TTC549 (cell line): ENCODE data around the gene CPNE7.
"Not testable (repeated sequence)": the region's sequence is repeated elsewhere in the genome, so short reads cannot be mapped to it uniquely, and the experiment has no call there.

ENCODE experiments used
- FAIRE-seq: peaks from 2 replicates; lab custom pipeline; 2012; peaks lifted over from hg19 to GRCh38; lab: Jason Lieb, UNC

The CPNE7 gene

GRCh38 chr16:89583895-89584644, 8.5 kb downstream of the CPNE7 start:
- no peak for FAIRE-seq

- no peak for FAIRE-seq
Observed at GRCh38 chr16:89584768-89585549, 9.4 kb downstream of the CPNE7 start.

GRCh38 chr16:89586218-89586617, 10.7 kb downstream of the CPNE7 start:
- FAIRE-seq = no peak

DNA sequence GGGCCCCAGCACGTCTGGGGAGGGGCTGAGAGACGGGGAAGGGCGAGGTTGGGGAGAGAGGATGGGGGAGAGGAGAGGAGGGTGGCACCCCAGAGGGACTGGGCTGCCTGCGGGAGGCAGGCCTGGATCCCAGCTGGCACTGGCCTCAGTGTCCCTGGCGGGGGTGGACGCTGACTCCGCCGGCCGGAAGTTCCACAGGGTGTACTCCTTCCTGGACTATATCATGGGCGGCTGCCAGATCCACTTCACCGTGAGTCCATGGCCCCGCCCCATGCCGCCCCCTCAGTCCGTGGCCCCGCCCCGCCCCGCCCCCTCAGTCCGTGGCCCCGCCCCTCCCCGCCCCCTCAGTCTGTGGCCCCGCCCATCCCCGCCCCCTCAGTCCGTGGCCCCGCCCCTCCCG, 11.3 kb downstream of the CPNE7 start:
- no peak for FAIRE-seq

DNA sequence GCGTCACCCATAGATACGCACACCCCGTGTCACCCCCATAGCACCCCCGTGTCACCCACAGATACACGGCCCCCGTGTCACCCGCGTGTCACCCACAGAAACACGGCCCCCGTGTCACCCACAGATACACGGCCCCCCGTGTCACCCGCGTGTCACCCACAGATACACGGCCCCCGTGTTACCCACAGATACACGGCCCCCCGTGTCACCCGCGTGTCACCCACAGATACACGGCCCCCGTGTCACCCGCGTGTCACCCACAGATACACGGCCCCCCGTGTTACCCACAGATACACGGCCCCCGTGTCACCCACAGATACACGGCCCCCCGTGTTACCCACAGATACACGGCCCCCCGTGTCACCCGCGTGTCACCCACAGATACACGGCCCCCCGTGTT, 12.1 kb downstream of the CPNE7 start:
- not testable (repeated sequence) for FAIRE-seq

- FAIRE-seq = no peak
Observed at GRCh38 chr16:89588413-89589109, 13.0 kb downstream of the CPNE7 start.

- FAIRE-seq = no peak
Observed at GRCh38 chr16:89589241-89589926, 13.8 kb downstream of the CPNE7 start.

- FAIRE-seq = no peak
Observed at GRCh38 chr16:89593841-89594240, 18.3 kb downstream of the CPNE7 start.

- FAIRE-seq = no peak
Observed at GRCh38 chr16:89595330-89596060, 19.9 kb downstream of the CPNE7 start.

DNA sequence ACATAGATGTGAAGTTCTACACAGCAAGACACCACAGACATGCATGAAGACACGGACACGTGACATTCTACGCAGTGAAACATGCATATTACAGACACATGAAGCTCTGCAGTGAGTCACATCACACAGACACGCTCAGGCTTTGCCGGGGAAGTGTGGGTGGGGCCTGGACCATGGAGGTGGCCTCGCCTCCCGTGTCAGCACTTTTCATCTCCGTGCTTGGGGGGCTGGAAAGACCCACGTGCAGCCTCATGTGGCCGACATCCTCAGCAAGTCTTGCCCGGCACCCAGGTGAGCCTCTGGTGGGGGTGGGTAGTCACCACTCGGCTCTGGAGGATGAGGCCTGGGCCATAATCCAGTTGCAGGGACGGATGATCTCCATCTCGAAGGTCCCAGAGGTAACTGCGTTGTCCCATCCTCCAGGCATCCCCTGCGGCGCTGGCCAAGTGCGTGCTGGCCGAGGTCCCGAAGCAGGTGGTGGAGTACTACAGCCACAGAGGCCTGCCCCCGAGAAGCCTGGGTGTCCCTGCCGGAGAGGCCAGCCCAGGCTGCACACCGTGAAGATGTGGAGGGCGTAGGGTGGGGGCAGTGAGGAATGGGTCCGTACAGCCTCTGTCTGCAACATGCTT, 20.6 kb downstream of the CPNE7 start:
- no peak for FAIRE-seq

DNA sequence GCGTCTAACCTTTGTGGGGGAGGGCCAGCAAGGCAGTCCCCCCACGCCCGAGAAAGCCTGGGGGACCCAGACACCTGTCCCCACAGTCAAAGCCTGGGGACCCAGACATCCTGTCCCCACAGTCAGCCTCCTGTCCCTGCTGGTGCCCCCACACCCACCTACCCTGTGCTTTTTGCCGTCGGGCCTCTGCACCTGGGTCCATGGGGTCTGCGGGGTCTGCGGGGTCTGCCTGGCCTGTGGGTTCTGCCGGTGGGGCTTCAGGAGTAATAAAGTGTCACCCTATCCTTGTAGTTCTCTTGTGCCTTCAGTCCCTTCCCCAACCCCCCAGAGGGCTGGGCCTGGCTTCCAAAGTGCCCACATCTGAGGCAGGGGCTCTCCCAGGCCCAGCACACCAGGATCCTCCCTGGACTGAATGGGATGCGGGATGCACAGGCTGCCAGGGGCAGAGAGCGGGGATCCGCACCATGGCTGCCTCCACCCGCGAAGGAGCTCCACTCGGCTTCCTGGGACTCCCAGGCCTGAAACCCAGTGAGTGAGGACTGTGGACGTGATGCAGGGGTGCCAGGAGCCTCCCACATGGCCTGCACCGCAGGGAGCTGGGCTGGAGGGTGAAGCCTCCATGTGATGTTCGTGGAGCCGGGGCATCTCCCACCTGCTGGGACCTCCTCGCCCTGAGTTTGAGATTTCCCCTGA, 21.5 kb downstream of the CPNE7 start:
- no peak for FAIRE-seq

DNA sequence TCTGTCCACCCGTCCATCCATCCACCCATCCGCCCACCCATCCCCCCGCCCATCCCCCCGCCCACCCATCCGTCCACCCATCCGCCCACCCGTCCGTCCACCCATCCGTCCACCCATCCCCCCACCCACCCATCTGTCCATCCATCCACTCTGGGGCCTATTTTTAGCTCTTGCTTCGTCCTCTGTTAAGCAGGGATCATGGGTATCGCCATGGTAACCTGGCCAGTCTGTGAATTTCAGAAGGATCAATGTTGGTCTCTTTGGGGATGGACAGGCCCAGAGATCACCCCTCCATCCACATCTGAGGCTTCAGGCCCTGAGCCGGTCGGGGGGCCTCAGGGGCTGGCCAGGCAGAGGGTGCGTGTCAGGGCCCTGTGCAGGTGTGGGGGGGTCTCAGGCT, 22.6 kb downstream of the CPNE7 start:
- no peak for FAIRE-seq

DNA sequence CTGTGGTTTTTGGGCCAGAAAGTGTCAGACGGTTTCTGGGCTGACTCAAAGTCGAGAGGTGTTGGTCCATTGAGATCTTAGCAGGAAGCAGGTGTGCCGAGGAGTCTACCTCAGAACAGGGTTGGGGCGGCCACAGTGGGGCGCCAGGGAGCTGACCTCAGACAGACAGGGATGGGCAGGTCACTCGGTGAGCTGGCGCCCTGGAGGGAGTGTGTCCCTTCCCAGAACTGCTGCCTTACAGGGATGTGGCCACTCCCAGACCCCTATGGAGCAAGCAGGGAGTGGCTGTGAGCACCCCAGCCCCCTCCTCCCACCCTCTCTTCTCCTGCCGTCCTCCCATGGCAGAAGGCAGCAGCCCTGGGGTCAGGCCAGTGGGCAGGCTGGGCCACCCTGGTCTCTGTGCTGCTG, 23.9 kb downstream of the CPNE7 start:
- no peak for FAIRE-seq

DNA sequence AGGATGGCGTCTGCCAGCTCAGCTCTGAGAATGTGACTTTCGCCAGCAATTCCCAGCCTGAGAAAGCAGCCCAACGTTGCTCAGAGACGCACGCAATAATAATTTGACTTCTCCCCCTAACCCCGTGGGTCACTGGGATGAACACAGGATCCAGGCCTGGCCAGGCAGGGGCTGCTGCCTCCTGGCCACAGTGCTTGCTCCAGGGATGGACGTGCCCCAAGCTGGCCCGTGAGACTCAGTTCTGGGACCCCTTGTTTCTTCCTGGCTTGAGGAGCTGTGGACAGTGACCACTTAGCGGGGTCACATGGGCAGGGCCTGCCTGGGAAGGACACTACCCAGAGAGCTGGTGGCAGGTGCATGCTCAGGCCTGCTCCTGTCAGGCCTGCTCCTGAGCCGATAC, 24.3 kb downstream of the CPNE7 start:
- no peak for FAIRE-seq

DNA sequence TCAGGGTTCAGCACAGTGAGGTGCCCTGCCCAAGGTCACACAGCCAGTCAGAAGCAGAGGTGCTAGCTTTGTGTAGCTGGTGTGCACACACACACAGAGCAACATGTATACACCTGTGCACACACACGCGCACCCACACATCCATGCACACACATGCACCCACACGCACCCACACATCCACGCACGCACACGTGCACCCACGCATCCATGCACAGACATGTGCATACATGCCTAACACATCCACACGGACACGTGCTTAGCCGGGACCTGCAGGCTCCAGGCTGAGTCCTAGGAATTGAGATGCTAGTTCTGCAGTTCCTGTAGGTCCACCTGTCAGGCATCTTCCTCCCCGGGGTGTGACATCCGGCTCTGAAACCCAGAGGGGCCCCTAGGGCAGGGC, 24.9 kb downstream of the CPNE7 start:
- FAIRE-seq = no peak

- FAIRE-seq = no peak
Observed at GRCh38 chr16:89600956-89601355, 25.4 kb downstream of the CPNE7 start.

GRCh38 chr16:89601906-89602272, 26.3 kb downstream of the CPNE7 start:
- no peak for FAIRE-seq

DNA sequence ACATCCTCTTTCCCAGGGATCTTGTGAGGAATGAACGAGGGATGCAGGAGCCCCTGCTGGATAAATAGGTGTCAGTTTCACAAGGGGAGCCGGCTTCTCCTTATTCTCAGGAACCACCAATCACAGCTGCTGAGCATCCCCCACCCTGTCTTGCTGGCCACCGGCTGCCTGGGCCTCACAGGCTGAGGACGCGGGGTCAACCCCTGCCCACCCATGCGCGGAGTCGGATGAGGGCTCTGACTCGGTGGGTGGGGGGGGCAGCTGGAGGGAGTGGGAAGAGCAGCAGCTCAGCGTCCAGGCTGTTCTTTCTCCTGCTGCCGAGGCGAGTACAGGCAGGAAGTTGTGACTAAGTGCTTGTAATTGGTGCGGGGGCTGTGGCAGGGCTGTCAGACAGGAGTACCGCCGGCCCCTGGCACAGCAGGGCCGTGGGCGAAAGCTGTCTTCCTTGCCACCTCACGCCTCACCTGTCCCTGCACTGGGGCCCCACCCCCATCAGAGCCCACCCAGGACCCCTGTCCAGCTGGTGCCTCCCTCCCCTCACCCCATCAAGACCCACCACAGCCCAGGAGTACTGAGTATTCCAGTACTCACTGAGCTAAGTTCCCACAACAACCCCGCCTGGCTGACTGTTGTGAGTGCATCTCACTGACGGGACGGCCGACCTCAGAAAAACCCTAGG, 26.9 kb downstream of the CPNE7 start:
- FAIRE-seq = no peak

DNA sequence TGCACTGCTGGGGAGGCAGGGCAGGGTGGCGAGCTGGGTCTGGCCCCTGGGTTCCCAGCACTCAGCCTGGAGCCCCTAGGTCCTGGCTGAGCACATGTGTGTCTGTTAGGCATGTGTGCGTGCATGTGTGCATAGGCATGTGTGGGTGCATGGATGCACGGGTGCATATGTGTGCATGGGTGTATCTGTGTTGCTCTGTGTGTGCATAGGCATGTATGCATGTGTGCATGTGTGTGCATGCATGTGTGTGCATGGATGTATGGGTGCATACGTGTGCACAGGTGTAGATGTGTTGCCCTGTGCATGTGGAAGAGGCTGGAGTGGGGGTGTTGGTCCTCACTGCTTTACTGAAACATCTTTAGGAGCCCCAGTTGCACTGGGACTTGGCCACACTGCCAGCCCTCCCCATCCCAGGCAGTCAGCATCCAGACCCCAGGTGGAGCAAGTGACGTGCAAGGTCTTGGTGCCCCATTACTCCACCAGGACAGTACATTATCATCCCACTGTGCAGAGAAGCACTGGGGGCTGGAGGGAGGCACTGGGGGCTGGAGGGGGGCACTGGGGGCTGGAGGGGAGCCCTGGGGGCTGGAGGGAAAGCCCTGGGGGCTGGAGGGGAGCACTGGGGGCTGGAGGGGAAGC, 27.5 kb downstream of the CPNE7 start:
- FAIRE-seq = no peak

DNA sequence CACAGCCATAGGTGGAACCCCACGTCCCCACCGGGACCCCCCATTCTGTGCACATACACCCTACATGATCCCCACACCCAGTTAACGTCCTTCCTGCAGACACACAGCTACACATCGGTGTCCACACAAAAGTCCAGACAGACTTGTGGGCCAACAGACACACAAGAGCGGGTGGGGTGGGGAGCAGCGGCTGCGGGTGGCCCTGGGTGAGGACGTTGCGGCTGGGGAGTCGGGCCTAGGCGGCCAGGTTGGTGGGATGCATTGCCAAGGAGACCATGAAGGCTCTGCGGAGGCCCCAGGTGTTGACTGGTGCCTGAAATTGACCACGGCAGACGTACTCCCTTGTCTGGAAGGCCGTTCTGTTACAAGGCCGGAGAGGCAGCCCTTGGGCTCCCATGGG, 29.2 kb downstream of the CPNE7 start:
- no peak for FAIRE-seq
